Stimulated activated CD8-positive, alpha-beta memory T cell treated with anti-CD3 and anti-CD28 coated beads, Interleukin-15, amount 100 ng/mL, for 24 hours (primary cell): ENCODE data around the gene PEX7.
"Not testable (repeated sequence)": the region's sequence is repeated elsewhere in the genome, so short reads cannot be mapped to it uniquely, and the experiment has no call there.

Experiments used
- DNase-seq: peaks from one replicate; pipeline ENCODE4 v3.0.0-alpha.2; 2020; ENCODE audit warnings: low read depth

PEX7 gene

GRCh38 chr6:136952714-136953260 is 130.4 kb downstream of the PEX7 start:
- no peak for DNase-seq

- no peak for DNase-seq
These were observed 132.7 kb downstream of the PEX7 start for GRCh38 chr6:136955123-136955522.

GRCh38 chr6:136956590-136957544 is 134.5 kb downstream of the PEX7 start:
- DNase-seq, result no peak

- no peak for DNase-seq
These were observed 135.8 kb downstream of the PEX7 start for GRCh38 chr6:136958168-136958567.

DNA sequence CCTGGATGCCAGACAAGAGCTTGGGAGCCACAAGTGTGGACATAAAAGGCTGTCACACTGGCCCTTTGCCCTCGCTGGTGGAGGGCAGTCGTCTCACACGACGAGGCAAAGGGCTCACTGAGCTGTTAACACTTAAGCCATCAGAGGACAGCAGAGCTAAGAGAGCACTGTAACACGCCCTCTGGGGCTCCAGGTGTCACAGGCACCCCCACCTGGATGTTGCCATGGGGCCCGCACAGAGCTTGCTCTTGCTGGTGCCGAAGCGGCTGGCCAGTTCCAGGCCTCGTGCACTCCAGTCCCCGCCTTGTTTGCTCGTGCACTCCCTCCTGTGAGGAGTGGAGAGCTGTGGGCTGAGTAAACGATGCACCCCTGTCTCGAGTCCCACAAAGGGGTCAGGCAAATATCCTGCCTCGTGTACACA is 137.1 kb downstream of the PEX7 start:
- DNase-seq, result no peak

DNA sequence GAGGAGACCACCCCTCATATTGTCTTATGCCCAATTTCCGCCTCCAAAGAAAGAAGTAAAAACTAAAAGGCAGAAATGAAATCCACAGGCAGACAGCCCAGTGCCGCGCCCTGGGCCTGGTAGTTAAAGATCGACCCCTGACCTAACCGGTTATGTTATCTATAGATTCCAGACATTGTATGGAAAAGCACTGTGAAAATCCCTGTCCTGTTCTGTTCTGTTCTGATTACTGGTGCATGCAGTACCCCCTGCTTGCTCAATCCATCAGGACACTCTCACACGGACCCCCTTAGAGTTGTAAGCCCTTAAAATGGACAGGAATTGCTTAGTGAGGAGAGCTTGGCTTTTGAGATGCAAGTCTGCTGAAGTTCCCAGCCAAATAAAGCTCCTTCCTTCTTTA is 137.5 kb downstream of the PEX7 start:
- DNase-seq, result not testable (repeated sequence)

GRCh38 chr6:136960781-136961180 is 138.4 kb downstream of the PEX7 start:
- DNase-seq, result no peak

DNA sequence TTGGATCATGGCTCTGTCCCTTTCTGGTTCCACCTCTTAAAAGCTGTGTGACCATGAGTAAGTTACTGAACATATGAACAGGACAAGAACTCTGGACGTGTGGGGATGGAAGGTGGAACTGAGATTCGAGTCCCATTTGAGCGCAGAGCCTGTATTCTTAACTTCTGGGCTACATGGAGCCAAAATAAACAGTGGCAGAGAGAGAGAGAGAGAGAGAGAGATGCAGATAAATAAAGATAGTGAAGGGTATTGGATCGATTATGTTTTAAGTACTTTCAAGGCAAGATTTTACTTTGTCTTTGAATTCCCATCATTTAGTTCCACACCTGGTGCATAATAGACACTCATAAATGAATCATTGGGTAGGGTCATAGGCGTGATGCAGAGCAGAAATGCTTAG is 139.5 kb downstream of the PEX7 start:
- DNase-seq, result no peak

DNA sequence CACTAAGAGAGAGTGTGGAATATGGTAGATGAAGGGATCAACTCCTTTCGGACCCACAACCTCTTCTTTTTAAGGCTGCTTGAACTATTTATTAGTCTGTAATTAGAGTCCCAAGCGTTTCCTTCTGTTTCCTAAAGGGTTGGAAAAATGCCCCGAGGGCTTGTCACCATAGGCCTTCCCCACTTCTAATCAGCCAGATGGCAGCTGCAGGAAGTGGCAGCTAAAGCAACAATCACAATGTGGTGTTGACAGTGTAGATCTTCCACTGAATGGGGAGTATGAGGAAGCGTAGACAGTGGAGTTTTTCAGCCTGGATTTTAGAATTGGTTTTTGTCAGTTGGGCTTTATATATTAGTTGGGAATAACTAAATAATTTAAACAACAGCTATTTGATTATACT is 140.3 kb downstream of the PEX7 start:
- no peak for DNase-seq

- DNase-seq, result no peak
These were observed 140.9 kb downstream of the PEX7 start for GRCh38 chr6:136963259-136963658.
